Measurements from ENCODE around the gene IL1RAPL2.

DNA sequence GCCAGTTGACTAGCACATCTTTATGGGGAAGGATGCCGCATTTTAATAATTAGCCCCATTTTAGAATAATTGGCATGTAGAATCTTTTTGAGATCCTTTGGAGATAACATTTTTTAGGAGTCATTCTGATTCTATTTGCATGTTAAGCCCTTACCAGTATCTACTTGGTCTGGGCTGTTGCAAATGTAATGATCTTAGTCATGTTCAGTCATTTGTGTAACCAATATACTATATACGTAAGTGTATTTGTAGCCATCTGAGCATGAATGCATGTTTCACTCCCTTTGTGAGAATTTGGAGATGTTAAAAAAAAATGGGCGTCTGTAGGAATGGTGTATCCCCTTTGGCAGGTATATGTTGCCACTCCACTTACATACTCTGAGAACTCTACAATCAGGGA is 535.4 kb downstream of the IL1RAPL2 start:
- TF ChIP-seq, protein P1, sequence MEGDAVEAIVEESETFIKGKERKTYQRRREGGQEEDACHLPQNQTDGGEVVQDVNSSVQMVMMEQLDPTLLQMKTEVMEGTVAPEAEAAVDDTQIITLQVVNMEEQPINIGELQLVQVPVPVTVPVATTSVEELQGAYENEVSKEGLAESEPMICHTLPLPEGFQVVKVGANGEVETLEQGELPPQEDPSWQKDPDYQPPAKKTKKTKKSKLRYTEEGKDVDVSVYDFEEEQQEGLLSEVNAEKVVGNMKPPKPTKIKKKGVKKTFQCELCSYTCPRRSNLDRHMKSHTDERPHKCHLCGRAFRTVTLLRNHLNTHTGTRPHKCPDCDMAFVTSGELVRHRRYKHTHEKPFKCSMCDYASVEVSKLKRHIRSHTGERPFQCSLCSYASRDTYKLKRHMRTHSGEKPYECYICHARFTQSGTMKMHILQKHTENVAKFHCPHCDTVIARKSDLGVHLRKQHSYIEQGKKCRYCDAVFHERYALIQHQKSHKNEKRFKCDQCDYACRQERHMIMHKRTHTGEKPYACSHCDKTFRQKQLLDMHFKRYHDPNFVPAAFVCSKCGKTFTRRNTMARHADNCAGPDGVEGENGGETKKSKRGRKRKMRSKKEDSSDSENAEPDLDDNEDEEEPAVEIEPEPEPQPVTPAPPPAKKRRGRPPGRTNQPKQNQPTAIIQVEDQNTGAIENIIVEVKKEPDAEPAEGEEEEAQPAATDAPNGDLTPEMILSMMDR (IDR thresholded peaks at IDR 0.05): no peak
- TF ChIP-seq REST (IDR thresholded peaks at IDR 0.05; ENCODE audit: insufficient read depth in 1 of 2, low read depth in 2 of 2, low read length in 1 of 2): no peak
- no peak for TF ChIP-seq POLR2AphosphoS5 (IDR thresholded peaks at IDR 0.05; ENCODE audit: low read depth, low read length)
